Measurements from ENCODE around the gene TSHZ2. TPM values are rescaled to one million over a fixed set of nuclear protein-coding genes. Genes with fewer than 3 reads are reported as not detected.

TSHZ2 gene
- polyA plus RNA-seq, 1 donor, result 10.7 TPM

- Histone ChIP-seq H3K4me3 (ENCODE audit: low read length) (no peak overlapping the region), H3K36me3 (ENCODE audit: control insufficient read depth, insufficient read depth, low read length) (no peaks in the 10 kb centered on the region), H3K27ac (ENCODE audit: low read length) (no peak overlapping the region), H3K4me1 (ENCODE audit: control insufficient read depth, insufficient read depth, low read length) (no peaks in the 10 kb centered on the region), H3K27me3 (ENCODE audit: control insufficient read depth, insufficient read depth, low read length) (no peaks in the 10 kb centered on the region), H3K9me3 (ENCODE audit: control insufficient read depth, low read depth, low read length) (no peaks in the 10 kb centered on the region)
- DNase-seq, result no peak
- WGBS (ENCODE audit: insufficient coverage, low lambda C conversion rate), result 34% methylated on average over 3 of the region's 4 CpGs
Observed at GRCh38 chr20:53250456-53250855, 278.3 kb downstream of the TSHZ2 start.

- H3K4me1 ChIP-seq (ENCODE audit: control insufficient read depth, insufficient read depth, low read length), result no peaks in the 10 kb centered on the region
- no peak for DNase-seq
- no peak overlapping the region for H3K4me3 ChIP-seq (ENCODE audit: low read length)
- H3K27me3 ChIP-seq (ENCODE audit: control insufficient read depth, insufficient read depth, low read length), result no peaks in the 10 kb centered on the region
- H3K36me3 ChIP-seq (ENCODE audit: control insufficient read depth, insufficient read depth, low read length), result no peaks in the 10 kb centered on the region
- no CpG with 5 or more reads among the region's 5 CpGs for WGBS (ENCODE audit: insufficient coverage, low lambda C conversion rate)
- H3K9me3 ChIP-seq (ENCODE audit: control insufficient read depth, low read depth, low read length), result no peaks in the 10 kb centered on the region
- no peak overlapping the region for H3K27ac ChIP-seq (ENCODE audit: low read length)
Observed at GRCh38 chr20:53252002-53252401, 279.8 kb downstream of the TSHZ2 start.

GRCh38 chr20:53253668-53254067 is 281.5 kb downstream of the TSHZ2 start:
- Histone ChIP-seq H3K27ac (ENCODE audit: low read length) (no peak overlapping the region), H3K4me3 (ENCODE audit: low read length) (no peak overlapping the region)
- WGBS (ENCODE audit: insufficient coverage, low lambda C conversion rate), result 100% methylated on average over 5 of the region's 18 CpGs

GRCh38 chr20:53255102-53255710 is 283.0 kb downstream of the TSHZ2 start:
- 100% methylated on average over 1 of the region's 18 CpGs for whole genome bisulfite sequencing (ENCODE audit: insufficient coverage, low lambda C conversion rate)
- Histone ChIP-seq H3K36me3 (ENCODE audit: control insufficient read depth, insufficient read depth, low read length) (no peaks in the 10 kb centered on the region), H3K9me3 (ENCODE audit: control insufficient read depth, low read depth, low read length) (no peaks in the 10 kb centered on the region), H3K27me3 (ENCODE audit: control insufficient read depth, insufficient read depth, low read length) (no peaks in the 10 kb centered on the region), H3K27ac (ENCODE audit: low read length) (no peak overlapping the region), H3K4me1 (ENCODE audit: control insufficient read depth, insufficient read depth, low read length) (no peaks in the 10 kb centered on the region), H3K4me3 (ENCODE audit: low read length) (no peak overlapping the region)
- no peak for DNase-seq

More at GRCh38 chr20:53253668-53254067, 281.5 kb downstream of the TSHZ2 start:
- Histone ChIP-seq H3K27me3 (ENCODE audit: control insufficient read depth, insufficient read depth, low read length) (no peaks in the 10 kb centered on the region), H3K4me1 (ENCODE audit: control insufficient read depth, insufficient read depth, low read length) (no peaks in the 10 kb centered on the region), H3K36me3 (ENCODE audit: control insufficient read depth, insufficient read depth, low read length) (no peaks in the 10 kb centered on the region), H3K9me3 (ENCODE audit: control insufficient read depth, low read depth, low read length) (no peaks in the 10 kb centered on the region)
- DNase-seq, result no peak

GRCh38 chr20:53258741-53259140 is 286.6 kb downstream of the TSHZ2 start:
- Histone ChIP-seq H3K27me3 (ENCODE audit: control insufficient read depth, insufficient read depth, low read length) (peaks cover 2% of the 10 kb centered on the region), H3K4me3 (ENCODE audit: low read length) (no peak overlapping the region), H3K9me3 (ENCODE audit: control insufficient read depth, low read depth, low read length) (no peaks in the 10 kb centered on the region), H3K36me3 (ENCODE audit: control insufficient read depth, insufficient read depth, low read length) (no peaks in the 10 kb centered on the region), H3K4me1 (ENCODE audit: control insufficient read depth, insufficient read depth, low read length) (no peaks in the 10 kb centered on the region), H3K27ac (ENCODE audit: low read length) (no peak overlapping the region)
- WGBS (ENCODE audit: insufficient coverage, low lambda C conversion rate), result 92% methylated on average over 2 of the region's 6 CpGs
- DNase-seq, result no peak

GRCh38 chr20:53260168-53260567 is 288.0 kb downstream of the TSHZ2 start:
- H3K9me3 ChIP-seq (ENCODE audit: control insufficient read depth, low read depth, low read length), result no peaks in the 10 kb centered on the region
- H3K4me1 ChIP-seq (ENCODE audit: control insufficient read depth, insufficient read depth, low read length), result no peaks in the 10 kb centered on the region
- H3K36me3 ChIP-seq (ENCODE audit: control insufficient read depth, insufficient read depth, low read length), result no peaks in the 10 kb centered on the region
- no peak overlapping the region for H3K27ac ChIP-seq (ENCODE audit: low read length)
- H3K27me3 ChIP-seq (ENCODE audit: control insufficient read depth, insufficient read depth, low read length), result peaks cover 2% of the 10 kb centered on the region
- H3K4me3 ChIP-seq (ENCODE audit: low read length), result no peak overlapping the region
- no peak for DNase-seq
- no CpG with 5 or more reads among the region's 3 CpGs for WGBS (ENCODE audit: insufficient coverage, low lambda C conversion rate)

- no CpG with 5 or more reads among the region's 2 CpGs for WGBS (ENCODE audit: insufficient coverage, low lambda C conversion rate)
- no peak for DNase-seq
- Histone ChIP-seq H3K9me3 (ENCODE audit: control insufficient read depth, low read depth, low read length) (no peaks in the 10 kb centered on the region), H3K27ac (ENCODE audit: low read length) (no peak overlapping the region), H3K27me3 (ENCODE audit: control insufficient read depth, insufficient read depth, low read length) (peaks cover 2% of the 10 kb centered on the region), H3K4me1 (ENCODE audit: control insufficient read depth, insufficient read depth, low read length) (no peaks in the 10 kb centered on the region), H3K4me3 (ENCODE audit: low read length) (no peak overlapping the region), H3K36me3 (ENCODE audit: control insufficient read depth, insufficient read depth, low read length) (no peaks in the 10 kb centered on the region)
Observed at GRCh38 chr20:53260591-53260990, 288.4 kb downstream of the TSHZ2 start.

GRCh38 chr20:53262365-53262764 is 290.2 kb downstream of the TSHZ2 start:
- peaks cover 2% of the 10 kb centered on the region for H3K27me3 ChIP-seq (ENCODE audit: control insufficient read depth, insufficient read depth, low read length)
- H3K4me3 ChIP-seq (ENCODE audit: low read length), result no peak overlapping the region
- WGBS (ENCODE audit: insufficient coverage, low lambda C conversion rate), result no CpG with 5 or more reads among the region's 7 CpGs
- DNase-seq, result no peak
- H3K9me3 ChIP-seq (ENCODE audit: control insufficient read depth, low read depth, low read length), result no peaks in the 10 kb centered on the region
- no peak overlapping the region for H3K27ac ChIP-seq (ENCODE audit: low read length)
- H3K4me1 ChIP-seq (ENCODE audit: control insufficient read depth, insufficient read depth, low read length), result no peaks in the 10 kb centered on the region
- H3K36me3 ChIP-seq (ENCODE audit: control insufficient read depth, insufficient read depth, low read length), result no peaks in the 10 kb centered on the region

GRCh38 chr20:53263554-53264438 is 291.6 kb downstream of the TSHZ2 start:
- no peak overlapping the region for H3K27ac ChIP-seq (ENCODE audit: low read length)
- DNase-seq, result no peak
- H3K9me3 ChIP-seq (ENCODE audit: control insufficient read depth, low read depth, low read length), result no peaks in the 10 kb centered on the region
- 93% methylated on average over 2 of the region's 8 CpGs for WGBS (ENCODE audit: insufficient coverage, low lambda C conversion rate)
- H3K4me1 ChIP-seq (ENCODE audit: control insufficient read depth, insufficient read depth, low read length), result no peaks in the 10 kb centered on the region
- H3K36me3 ChIP-seq (ENCODE audit: control insufficient read depth, insufficient read depth, low read length), result no peaks in the 10 kb centered on the region
- peaks cover 2% of the 10 kb centered on the region for H3K27me3 ChIP-seq (ENCODE audit: control insufficient read depth, insufficient read depth, low read length)
- H3K4me3 ChIP-seq (ENCODE audit: low read length), result no peak overlapping the region

GRCh38 chr20:53264604-53265003 is 292.4 kb downstream of the TSHZ2 start:
- Histone ChIP-seq H3K9me3 (ENCODE audit: control insufficient read depth, low read depth, low read length) (no peaks in the 10 kb centered on the region), H3K4me3 (ENCODE audit: low read length) (no peak overlapping the region), H3K36me3 (ENCODE audit: control insufficient read depth, insufficient read depth, low read length) (no peaks in the 10 kb centered on the region), H3K27me3 (ENCODE audit: control insufficient read depth, insufficient read depth, low read length) (peaks cover 2% of the 10 kb centered on the region), H3K4me1 (ENCODE audit: control insufficient read depth, insufficient read depth, low read length) (no peaks in the 10 kb centered on the region), H3K27ac (ENCODE audit: low read length) (no peak overlapping the region)
- DNase-seq, result no peak
- WGBS (ENCODE audit: insufficient coverage, low lambda C conversion rate), result 100% methylated on average over 1 of the region's 3 CpGs

Measured in large intestine (tissue), 3 donors.